ENCODE measurements around the gene TEX26.

The TEX26 gene

GRCh38 chr13:31016342-31017325, 84.2 kb downstream of the TEX26 start:
- Mint-ChIP-seq H3K4me1 (ENCODE audit: low read depth in 2 of 2) (no peaks in the 10 kb centered on the region), H3K36me3 (ENCODE audit: insufficient read depth) (no peaks in the 10 kb centered on the region), H3K27me3 (peaks cover 54 to 84% of the 10 kb centered on the region in 2 donors), H3K4me3 (no peak overlapping the region), H3K9me3 (no peaks in the 10 kb centered on the region), H3K27ac (no peak overlapping the region)
- ATAC-seq (replicated peaks): no peak
- DNase-seq: no peak

- Mint-ChIP-seq H3K9me3 (no peaks in the 10 kb centered on the region), H3K4me1 (ENCODE audit: low read depth in 2 of 2) (no peaks in the 10 kb centered on the region), H3K4me3 (no peak overlapping the region), H3K36me3 (ENCODE audit: insufficient read depth) (no peaks in the 10 kb centered on the region), H3K27me3 (peaks cover 58 to 89% of the 10 kb centered on the region in 2 donors), H3K27ac (no peak overlapping the region)
- ATAC-seq (replicated peaks): no peak
- DNase-seq: no peak
Measured at GRCh38 chr13:31018511-31018910, 86.1 kb downstream of the TEX26 start.

- Mint-ChIP-seq H3K36me3 (ENCODE audit: insufficient read depth) (no peaks in the 10 kb centered on the region), H3K4me3 (no peak overlapping the region), H3K9me3 (no peaks in the 10 kb centered on the region), H3K4me1 (ENCODE audit: low read depth in 2 of 2) (no peaks in the 10 kb centered on the region), H3K27ac (no peak overlapping the region), H3K27me3 (peaks cover 39 to 75% of the 10 kb centered on the region in 2 donors)
- no peak for DNase-seq
- ATAC-seq (replicated peaks): no peak
Measured at GRCh38 chr13:31020996-31021395, 88.5 kb downstream of the TEX26 start.

- H3K27ac Mint-ChIP-seq: no peak overlapping the region
- H3K36me3 Mint-ChIP-seq (ENCODE audit: insufficient read depth): no peaks in the 10 kb centered on the region
- H3K27me3 Mint-ChIP-seq: peaks cover 39 to 62% of the 10 kb centered on the region in 2 donors
- no peak overlapping the region for H3K4me3 Mint-ChIP-seq
- no peaks in the 10 kb centered on the region for H3K4me1 Mint-ChIP-seq (ENCODE audit: low read depth in 2 of 2)
- no peaks in the 10 kb centered on the region for H3K9me3 Mint-ChIP-seq
- DNase-seq (no peak), ATAC-seq (replicated peaks) (no peak)
Measured at GRCh38 chr13:31022288-31022895, 89.9 kb downstream of the TEX26 start.

GRCh38 chr13:31022928-31023530, 90.6 kb downstream of the TEX26 start:
- no peak overlapping the region for H3K4me3 Mint-ChIP-seq
- no peaks in the 10 kb centered on the region for H3K4me1 Mint-ChIP-seq (ENCODE audit: low read depth in 2 of 2)
- no peak overlapping the region for H3K27ac Mint-ChIP-seq
- ATAC-seq (replicated peaks) (no peak), DNase-seq (no peak)
- H3K27me3 Mint-ChIP-seq: peaks cover 43 to 62% of the 10 kb centered on the region in 2 donors
- no peaks in the 10 kb centered on the region for H3K9me3 Mint-ChIP-seq
- H3K36me3 Mint-ChIP-seq (ENCODE audit: insufficient read depth): no peaks in the 10 kb centered on the region

Data from effector memory CD8-positive, alpha-beta T cell (primary cell).